Gastrocnemius medialis (tissue), 4 donors: Measurements from ENCODE around the gene ASPG.

Experiments
- CTCF ChIP-seq, 5 experiments: fragments of 450-650 bp in 3 of 5; fragments of 200-600 bp in 2 of 5; sonication (generic) in 2 of 5; IDR thresholded peaks in 4 of 5; conservative IDR thresholded peaks in 1 of 5; 1 replicate in 4 of 5; 2 replicates in 1 of 5; pipeline ENCODE4 v1.5.1; 2016 to 2019; ENCODE audit warnings: antibody characterized with exemption in 5 of 5, mild to moderate bottlenecking in 3 of 5, moderate library complexity in 3 of 5
- POLR2A ChIP-seq, 2 donors: fragments of 450-650 bp; IDR thresholded peaks; one replicate each; pipeline ENCODE4 v1.6.1; 2017; ENCODE audit warnings: antibody characterized with exemption in 2 of 2, mild to moderate bottlenecking in 2 of 2, moderate library complexity in 2 of 2

GRCh38 chr14:104144911-104145825, 59.7 kb downstream of the ASPG start:
- TF ChIP-seq POLR2A (IDR thresholded peaks at IDR 0.05): no peak
- TF ChIP-seq CTCF (IDR thresholded peaks at IDR 0.05 in 4 of 5, conservative IDR thresholded peaks at IDR 0.05 in 1 of 5): no peak
